K562 (cell line): ENCODE data around the gene MED16. TPM values are rescaled to one million over a fixed set of nuclear protein-coding genes. Genes with fewer than 3 reads are reported as not detected.

ENCODE experiments used
- BHLHE40 ChIP-seq: IDR thresholded peaks from 2 replicates; pipeline ENCODE4 v1.6.1; 2011; ENCODE audit warnings: low read length, improper control_type of control experiment
- CCNT2 ChIP-seq: IDR thresholded peaks from 2 replicates; pipeline ENCODE4 v1.6.1; 2011; ENCODE audit warnings: borderline replicate concordance, low read depth, mild to moderate bottlenecking, moderate library complexity, mixed read lengths, low read length; ENCODE audit not compliant: insufficient read length; ENCODE audit errors: extremely low read depth
- CREB1 ChIP-seq, 2 experiments: sonication (generic) in 1 of 2; formaldehyde crosslinking in 1 of 2; IDR thresholded peaks; 2 replicates each; pipeline versions ENCODE4 v1.6.1 to v1.8.0; 2012 to 2022; ENCODE audit warnings: inconsistent platforms in 1 of 2, mild to moderate bottlenecking in 1 of 2, missing genetic modification reagents in 1 of 2, moderate library complexity in 1 of 2
- ERF ChIP-seq: fragments of 450-650 bp; formaldehyde crosslinking; IDR thresholded peaks from 2 replicates; pipeline ENCODE4 v1.4.0; 2020; ENCODE audit warnings: mild to moderate bottlenecking, mixed read lengths
- ETV5 ChIP-seq: sonication (generic); formaldehyde crosslinking; IDR thresholded peaks from 2 replicates; pipeline ENCODE4 v1.4.0; 2020; ENCODE audit warnings: low read depth, mild to moderate bottlenecking, missing genetic modification reagents
- HNRNPUL1 ChIP-seq: fragments of 200-400 bp; formaldehyde crosslinking; IDR thresholded peaks from 2 replicates; pipeline ENCODE4 v1.6.1; 2017; ENCODE audit warnings: low read length
- MEF2D ChIP-seq: conservative IDR thresholded peaks from 2 replicates; pipeline ENCODE4 v1.6.1; 2016; ENCODE audit warnings: low read depth, missing genetic modification characterization, missing compliant biosample characterization
- NFE2 ChIP-seq: IDR thresholded peaks from 2 replicates; pipeline ENCODE4 v1.6.1; 2014; ENCODE audit warnings: antibody characterized with exemption, low read depth
- TFAP4 ChIP-seq: sonication (generic); formaldehyde crosslinking; IDR thresholded peaks from 2 replicates; pipeline ENCODE4 v1.8.0; 2022; ENCODE audit warnings: missing genetic modification reagents, mild to moderate bottlenecking, moderate library complexity, borderline replicate concordance
- ZNF263 ChIP-seq: sonication (generic); formaldehyde crosslinking; IDR thresholded peaks from 2 replicates; pipeline ENCODE4 v1.8.0; 2022; ENCODE audit warnings: mild to moderate bottlenecking, missing genetic modification reagents, borderline replicate concordance
- polyA plus RNA-seq, 8 experiments: library from polyadenylated mRNA; depleted of rRNA in 4 of 8; stranded (reverse) in 5 of 8; unstranded in 3 of 8; fragments of >200 nt; fragmentation: Nextera tagmentation in 2 of 8; fragmentation: Illumina TruSeq in 1 of 8; extraction: Ambion mirVana in 2 of 8; extraction: Trizol in 1 of 8; gene quantifications; 2 replicates each; pipeline versions ENCODE4 v1.2.1 to v1.2.3, GENCODE V29; 2011 to 2014; ENCODE audit warnings: inconsistent platforms in 1 of 8, missing spikeins in 1 of 8
- total RNA-seq, 7 experiments: library from RNA; depleted of rRNA in 6 of 7; stranded (reverse); fragments of >200 nt in 6 of 7; fragmentation: Illumina TruSeq in 2 of 7; extraction: Trizol in 2 of 7; gene quantifications; 2 replicates each; pipeline versions ENCODE4 v1.2.1 to v1.2.3, GENCODE V29; 2011 to 2021; ENCODE audit warnings: low replicate concordance in 1 of 7
- TF ChIP-seq, protein P1 (sequence below): fragments of 200-600 bp; sonication (generic); IDR thresholded peaks from one replicate; pipeline ENCODE4 v1.6.1; 2012; ENCODE audit warnings: mild to moderate bottlenecking, low read depth, low read length, inconsistent platforms
- TF ChIP-seq, protein P2 (sequence below): sonication (generic); formaldehyde crosslinking; IDR thresholded peaks from 2 replicates; pipeline ENCODE4 v1.8.1; 2023; ENCODE audit warnings: mild to moderate bottlenecking, missing genetic modification reagents, moderate library complexity
- TF ChIP-seq, protein P3 (sequence below): sonication (generic); formaldehyde crosslinking; IDR thresholded peaks from 2 replicates; pipeline ENCODE4 v1.9.0; 2022; ENCODE audit warnings: mild to moderate bottlenecking, missing genetic modification reagents

The MED16 gene
- total and polyA plus RNA-seq, 9 of the 15 experiments (the other 6 are each of a cell fraction or from before 2014, with no cell fraction given), result 0.89 to 59.9 (median 8.6) TPM

- TF ChIP-seq, protein P1, sequence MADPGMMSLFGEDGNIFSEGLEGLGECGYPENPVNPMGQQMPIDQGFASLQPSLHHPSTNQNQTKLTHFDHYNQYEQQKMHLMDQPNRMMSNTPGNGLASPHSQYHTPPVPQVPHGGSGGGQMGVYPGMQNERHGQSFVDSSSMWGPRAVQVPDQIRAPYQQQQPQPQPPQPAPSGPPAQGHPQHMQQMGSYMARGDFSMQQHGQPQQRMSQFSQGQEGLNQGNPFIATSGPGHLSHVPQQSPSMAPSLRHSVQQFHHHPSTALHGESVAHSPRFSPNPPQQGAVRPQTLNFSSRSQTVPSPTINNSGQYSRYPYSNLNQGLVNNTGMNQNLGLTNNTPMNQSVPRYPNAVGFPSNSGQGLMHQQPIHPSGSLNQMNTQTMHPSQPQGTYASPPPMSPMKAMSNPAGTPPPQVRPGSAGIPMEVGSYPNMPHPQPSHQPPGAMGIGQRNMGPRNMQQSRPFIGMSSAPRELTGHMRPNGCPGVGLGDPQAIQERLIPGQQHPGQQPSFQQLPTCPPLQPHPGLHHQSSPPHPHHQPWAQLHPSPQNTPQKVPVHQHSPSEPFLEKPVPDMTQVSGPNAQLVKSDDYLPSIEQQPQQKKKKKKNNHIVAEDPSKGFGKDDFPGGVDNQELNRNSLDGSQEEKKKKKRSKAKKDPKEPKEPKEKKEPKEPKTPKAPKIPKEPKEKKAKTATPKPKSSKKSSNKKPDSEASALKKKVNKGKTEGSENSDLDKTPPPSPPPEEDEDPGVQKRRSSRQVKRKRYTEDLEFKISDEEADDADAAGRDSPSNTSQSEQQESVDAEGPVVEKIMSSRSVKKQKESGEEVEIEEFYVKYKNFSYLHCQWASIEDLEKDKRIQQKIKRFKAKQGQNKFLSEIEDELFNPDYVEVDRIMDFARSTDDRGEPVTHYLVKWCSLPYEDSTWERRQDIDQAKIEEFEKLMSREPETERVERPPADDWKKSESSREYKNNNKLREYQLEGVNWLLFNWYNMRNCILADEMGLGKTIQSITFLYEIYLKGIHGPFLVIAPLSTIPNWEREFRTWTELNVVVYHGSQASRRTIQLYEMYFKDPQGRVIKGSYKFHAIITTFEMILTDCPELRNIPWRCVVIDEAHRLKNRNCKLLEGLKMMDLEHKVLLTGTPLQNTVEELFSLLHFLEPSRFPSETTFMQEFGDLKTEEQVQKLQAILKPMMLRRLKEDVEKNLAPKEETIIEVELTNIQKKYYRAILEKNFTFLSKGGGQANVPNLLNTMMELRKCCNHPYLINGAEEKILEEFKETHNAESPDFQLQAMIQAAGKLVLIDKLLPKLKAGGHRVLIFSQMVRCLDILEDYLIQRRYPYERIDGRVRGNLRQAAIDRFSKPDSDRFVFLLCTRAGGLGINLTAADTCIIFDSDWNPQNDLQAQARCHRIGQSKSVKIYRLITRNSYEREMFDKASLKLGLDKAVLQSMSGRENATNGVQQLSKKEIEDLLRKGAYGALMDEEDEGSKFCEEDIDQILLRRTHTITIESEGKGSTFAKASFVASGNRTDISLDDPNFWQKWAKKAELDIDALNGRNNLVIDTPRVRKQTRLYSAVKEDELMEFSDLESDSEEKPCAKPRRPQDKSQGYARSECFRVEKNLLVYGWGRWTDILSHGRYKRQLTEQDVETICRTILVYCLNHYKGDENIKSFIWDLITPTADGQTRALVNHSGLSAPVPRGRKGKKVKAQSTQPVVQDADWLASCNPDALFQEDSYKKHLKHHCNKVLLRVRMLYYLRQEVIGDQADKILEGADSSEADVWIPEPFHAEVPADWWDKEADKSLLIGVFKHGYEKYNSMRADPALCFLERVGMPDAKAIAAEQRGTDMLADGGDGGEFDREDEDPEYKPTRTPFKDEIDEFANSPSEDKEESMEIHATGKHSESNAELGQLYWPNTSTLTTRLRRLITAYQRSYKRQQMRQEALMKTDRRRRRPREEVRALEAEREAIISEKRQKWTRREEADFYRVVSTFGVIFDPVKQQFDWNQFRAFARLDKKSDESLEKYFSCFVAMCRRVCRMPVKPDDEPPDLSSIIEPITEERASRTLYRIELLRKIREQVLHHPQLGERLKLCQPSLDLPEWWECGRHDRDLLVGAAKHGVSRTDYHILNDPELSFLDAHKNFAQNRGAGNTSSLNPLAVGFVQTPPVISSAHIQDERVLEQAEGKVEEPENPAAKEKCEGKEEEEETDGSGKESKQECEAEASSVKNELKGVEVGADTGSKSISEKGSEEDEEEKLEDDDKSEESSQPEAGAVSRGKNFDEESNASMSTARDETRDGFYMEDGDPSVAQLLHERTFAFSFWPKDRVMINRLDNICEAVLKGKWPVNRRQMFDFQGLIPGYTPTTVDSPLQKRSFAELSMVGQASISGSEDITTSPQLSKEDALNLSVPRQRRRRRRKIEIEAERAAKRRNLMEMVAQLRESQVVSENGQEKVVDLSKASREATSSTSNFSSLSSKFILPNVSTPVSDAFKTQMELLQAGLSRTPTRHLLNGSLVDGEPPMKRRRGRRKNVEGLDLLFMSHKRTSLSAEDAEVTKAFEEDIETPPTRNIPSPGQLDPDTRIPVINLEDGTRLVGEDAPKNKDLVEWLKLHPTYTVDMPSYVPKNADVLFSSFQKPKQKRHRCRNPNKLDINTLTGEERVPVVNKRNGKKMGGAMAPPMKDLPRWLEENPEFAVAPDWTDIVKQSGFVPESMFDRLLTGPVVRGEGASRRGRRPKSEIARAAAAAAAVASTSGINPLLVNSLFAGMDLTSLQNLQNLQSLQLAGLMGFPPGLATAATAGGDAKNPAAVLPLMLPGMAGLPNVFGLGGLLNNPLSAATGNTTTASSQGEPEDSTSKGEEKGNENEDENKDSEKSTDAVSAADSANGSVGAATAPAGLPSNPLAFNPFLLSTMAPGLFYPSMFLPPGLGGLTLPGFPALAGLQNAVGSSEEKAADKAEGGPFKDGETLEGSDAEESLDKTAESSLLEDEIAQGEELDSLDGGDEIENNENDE, result no peak
- TF ChIP-seq, protein P2, sequence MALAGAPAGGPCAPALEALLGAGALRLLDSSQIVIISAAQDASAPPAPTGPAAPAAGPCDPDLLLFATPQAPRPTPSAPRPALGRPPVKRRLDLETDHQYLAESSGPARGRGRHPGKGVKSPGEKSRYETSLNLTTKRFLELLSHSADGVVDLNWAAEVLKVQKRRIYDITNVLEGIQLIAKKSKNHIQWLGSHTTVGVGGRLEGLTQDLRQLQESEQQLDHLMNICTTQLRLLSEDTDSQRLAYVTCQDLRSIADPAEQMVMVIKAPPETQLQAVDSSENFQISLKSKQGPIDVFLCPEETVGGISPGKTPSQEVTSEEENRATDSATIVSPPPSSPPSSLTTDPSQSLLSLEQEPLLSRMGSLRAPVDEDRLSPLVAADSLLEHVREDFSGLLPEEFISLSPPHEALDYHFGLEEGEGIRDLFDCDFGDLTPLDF, result 0 out of 2 replicates have a peak, but pooled peaks have one; percentile 23
- no peak for TF ChIP-seq MEF2D (tag)
- peak; percentile 81; the same call in 1 of the 2 replicates for TF ChIP-seq ZNF263 (CRISPR knock-in tag)
- 0 out of 2 replicates have a peak, but pooled peaks have one; percentile 40 for TF ChIP-seq ERF
- TF ChIP-seq, protein P3, sequence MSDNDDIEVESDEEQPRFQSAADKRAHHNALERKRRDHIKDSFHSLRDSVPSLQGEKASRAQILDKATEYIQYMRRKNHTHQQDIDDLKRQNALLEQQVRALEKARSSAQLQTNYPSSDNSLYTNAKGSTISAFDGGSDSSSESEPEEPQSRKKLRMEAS (CRISPR knock-in tag), result peak; percentile 95
- TF ChIP-seq CREB1 (IDR thresholded peaks at IDR 0.05), result no peak
- TF ChIP-seq CREB1 (CRISPR knock-in tag; IDR thresholded peaks at IDR 0.05), result peak; percentile 55; the same call in 1 of the 2 replicates
- TF ChIP-seq CCNT2, result peak; percentile 25
- no peak for TF ChIP-seq NFE2
- peak; percentile 15; the same call in 1 of the 2 replicates for TF ChIP-seq TFAP4 (CRISPR knock-in tag)
- TF ChIP-seq BHLHE40, result 0 out of 2 replicates have a peak, but pooled peaks have one; percentile 32
- peak; percentile 74; the same call in 1 of the 2 replicates for TF ChIP-seq ETV5 (CRISPR knock-in tag)
- no peak for TF ChIP-seq HNRNPUL1
Measured at GRCh38 chr19:925087-925525, 32.1 kb upstream of the MED16 start (continued).
